Left lung (tissue), 10 donors: ENCODE data around the gene VWA5A. TPM values are rescaled to one million over a fixed set of nuclear protein-coding genes. Genes with fewer than 3 reads are reported as not detected.

Source experiments
- ATAC-seq: fragments of 200-7000 bp; cut with Tn5 transposase; one replicate; pipeline ENCODE4 v1.9.1; 2020; ENCODE audit warnings: moderate library complexity
- DNase-seq, 4 donors: peaks; one replicate each; pipeline ENCODE4 v3.0.0-alpha.2; 2013 to 2020
- H3K27ac ChIP-seq, 2 donors: fragments of 200-600 bp; sonication (generic) in 1 of 2; one replicate each; pipeline versions ENCODE4 v1.5.0 to v1.8.0; 2020 to 2021
- H3K27me3 ChIP-seq, 2 donors: fragments of 200-600 bp; sonication (generic) in 1 of 2; one replicate each; pipeline versions ENCODE4 v1.5.0 to v1.8.0; 2020 to 2021
- H3K36me3 ChIP-seq, 2 donors: fragments of 200-600 bp; sonication (generic) in 1 of 2; one replicate each; pipeline versions ENCODE4 v1.5.0 to v1.8.0; 2020 to 2021
- H3K4me1 ChIP-seq, 2 donors: fragments of 200-600 bp; one replicate each; pipeline ENCODE4 v1.8.0; 2021
- H3K4me3 ChIP-seq, 2 donors: fragments of 200-600 bp; sonication (generic) in 1 of 2; one replicate each; pipeline versions ENCODE4 v1.5.0 to v1.8.0; 2020 to 2021; ENCODE audit warnings: mild to moderate bottlenecking in 1 of 2
- H3K9me3 ChIP-seq, 2 donors: fragments of 200-600 bp; sonication (generic) in 1 of 2; one replicate each; pipeline versions ENCODE4 v1.5.0 to v1.8.0; 2020 to 2021
- intact Hi-C, 2 donors: fragments of 100-400 bp; cut with DNase I; formaldehyde crosslinking; loops; one replicate each; pipeline versions ENCODE4 v1.11.2 to v1.14.2; 2022
- polyA plus RNA-seq, 6 donors: library from polyadenylated mRNA; unstranded; fragments of 120-200 nt; gene quantifications; one replicate each; pipeline ENCODE4 v1.2.1, GENCODE V29; 2013; ENCODE audit not compliant: insufficient read length in 6 of 6
- total RNA-seq, 2 donors: library from RNA; stranded (reverse); fragmentation: NEBNext Ultra II Directional; extraction: Animal tissue kit (Norgen Biotek cat#: 25700); gene quantifications; one replicate each; pipeline ENCODE4 v1.2.1, GENCODE V29; 2021
- TF ChIP-seq, protein P1 (sequence below), 2 donors: fragments of 200-600 bp; sonication (generic) in 1 of 2; IDR thresholded peaks; one replicate each; pipeline versions ENCODE4 v1.5.0 to v1.8.0; 2021; ENCODE audit warnings: antibody characterized with exemption in 2 of 2
- donor health status: DM: no; HTN: yes; CAD: no.
- donor health status: DM: no; HTN: no; CAD: no.

VWA5A gene
- total and polyA plus RNA-seq, 8 donors: 13.7 to 43.5 (median 17.0) TPM

DNA sequence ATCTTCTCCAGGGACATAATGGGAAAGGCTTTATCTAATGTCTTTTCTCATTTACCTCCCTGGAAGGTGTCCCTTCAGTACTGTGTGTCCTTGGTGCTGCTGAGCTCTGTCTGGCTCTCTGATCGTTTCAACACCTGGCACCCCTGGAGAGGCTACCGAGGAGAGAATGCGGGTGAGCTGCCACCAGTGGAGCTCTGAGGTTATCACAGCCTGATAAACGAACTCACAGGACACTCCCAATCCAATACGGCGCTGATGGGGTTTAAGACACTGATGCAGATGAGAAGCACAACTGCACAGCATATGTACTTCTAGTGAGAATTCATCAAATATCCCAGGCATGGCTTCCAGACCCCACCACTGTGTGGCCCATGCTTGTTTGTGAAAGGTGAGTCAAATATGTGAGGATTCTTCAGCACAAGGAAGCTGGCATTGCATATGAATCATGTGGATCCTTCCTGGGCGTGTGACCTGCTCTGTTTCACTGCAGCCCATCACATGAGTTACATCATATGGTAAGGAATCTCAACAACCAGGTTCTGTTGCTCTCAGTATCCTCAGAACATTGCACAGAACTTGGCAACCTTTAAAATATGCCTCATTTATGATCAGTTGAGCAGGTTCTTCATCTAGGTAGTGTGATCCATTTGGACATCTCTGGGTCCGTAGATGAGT, 34.8 kb upstream of the VWA5A start:
- TF ChIP-seq, protein P1, sequence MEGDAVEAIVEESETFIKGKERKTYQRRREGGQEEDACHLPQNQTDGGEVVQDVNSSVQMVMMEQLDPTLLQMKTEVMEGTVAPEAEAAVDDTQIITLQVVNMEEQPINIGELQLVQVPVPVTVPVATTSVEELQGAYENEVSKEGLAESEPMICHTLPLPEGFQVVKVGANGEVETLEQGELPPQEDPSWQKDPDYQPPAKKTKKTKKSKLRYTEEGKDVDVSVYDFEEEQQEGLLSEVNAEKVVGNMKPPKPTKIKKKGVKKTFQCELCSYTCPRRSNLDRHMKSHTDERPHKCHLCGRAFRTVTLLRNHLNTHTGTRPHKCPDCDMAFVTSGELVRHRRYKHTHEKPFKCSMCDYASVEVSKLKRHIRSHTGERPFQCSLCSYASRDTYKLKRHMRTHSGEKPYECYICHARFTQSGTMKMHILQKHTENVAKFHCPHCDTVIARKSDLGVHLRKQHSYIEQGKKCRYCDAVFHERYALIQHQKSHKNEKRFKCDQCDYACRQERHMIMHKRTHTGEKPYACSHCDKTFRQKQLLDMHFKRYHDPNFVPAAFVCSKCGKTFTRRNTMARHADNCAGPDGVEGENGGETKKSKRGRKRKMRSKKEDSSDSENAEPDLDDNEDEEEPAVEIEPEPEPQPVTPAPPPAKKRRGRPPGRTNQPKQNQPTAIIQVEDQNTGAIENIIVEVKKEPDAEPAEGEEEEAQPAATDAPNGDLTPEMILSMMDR (IDR thresholded peaks at IDR 0.05): no peak
- intact Hi-C loops: no loop called here
- Histone ChIP-seq H3K36me3 (no peaks in the 10 kb centered on the region), H3K4me3 (no peak overlapping the region), H3K27ac (no peak overlapping the region), H3K4me1 (peaks cover 0 to 13% of the 10 kb centered on the region in 2 donors), H3K27me3 (peaks cover 0 to 25% of the 10 kb centered on the region in 2 donors), H3K9me3 (no peaks in the 10 kb centered on the region)
- no peak for ATAC-seq
- DNase-seq: no peak

DNA sequence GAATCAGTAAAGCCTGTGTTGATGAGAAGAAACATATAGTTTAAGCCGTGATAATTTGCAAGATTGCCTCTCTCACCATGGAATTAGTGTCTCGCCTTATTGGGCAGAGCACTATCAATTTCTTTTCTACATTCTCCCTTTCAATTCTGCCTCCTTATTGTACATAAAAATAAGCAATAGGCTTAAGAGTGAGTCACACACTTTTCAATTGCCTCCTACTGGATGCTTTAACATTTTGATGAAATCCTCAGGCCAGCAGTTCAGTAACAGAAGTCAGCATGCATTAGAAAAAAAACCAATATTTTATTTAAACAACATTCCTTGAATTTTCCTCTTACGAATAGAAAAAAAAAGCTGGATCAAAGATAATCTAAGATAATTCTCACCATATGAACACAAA, 33.8 kb upstream of the VWA5A start:
- ATAC-seq (no peak), DNase-seq (no peak)
- TF ChIP-seq, protein P1 (IDR thresholded peaks at IDR 0.05): no peak
- Histone ChIP-seq H3K27me3 (peaks cover 0 to 15% of the 10 kb centered on the region in 2 donors), H3K9me3 (no peaks in the 10 kb centered on the region), H3K4me1 (peaks cover 0 to 3% of the 10 kb centered on the region in 2 donors), H3K27ac (no peak overlapping the region), H3K36me3 (no peaks in the 10 kb centered on the region), H3K4me3 (no peak overlapping the region)
- intact Hi-C loops: no loop called here

DNA sequence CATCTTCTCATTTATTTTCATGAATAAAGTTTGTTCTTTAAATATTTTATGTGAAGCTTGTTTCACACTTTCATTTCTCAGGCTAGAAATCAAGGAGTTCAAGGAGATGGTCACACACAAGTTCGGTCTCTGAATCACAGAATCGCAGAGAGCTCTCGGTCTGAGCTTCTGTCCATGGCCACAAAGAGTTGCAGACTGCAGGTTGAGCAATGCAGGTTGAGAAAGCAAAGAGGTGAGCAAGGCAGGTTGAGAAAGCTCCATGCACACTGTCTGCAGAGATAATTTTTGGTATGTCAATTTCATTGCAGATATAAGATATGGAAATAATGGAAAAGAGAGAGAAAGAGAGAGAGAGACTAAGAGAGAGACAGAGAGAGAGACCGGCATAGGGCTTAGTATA, 32.9 kb upstream of the VWA5A start:
- Histone ChIP-seq H3K4me1 (no peaks in the 10 kb centered on the region), H3K36me3 (no peaks in the 10 kb centered on the region), H3K27ac (no peak overlapping the region), H3K27me3 (peaks cover 0 to 9% of the 10 kb centered on the region in 2 donors), H3K4me3 (no peak overlapping the region), H3K9me3 (no peaks in the 10 kb centered on the region)
- intact Hi-C loops: no loop called here
- ATAC-seq: no peak
- no peak for DNase-seq
- TF ChIP-seq, protein P1 (IDR thresholded peaks at IDR 0.05): no peak

DNA sequence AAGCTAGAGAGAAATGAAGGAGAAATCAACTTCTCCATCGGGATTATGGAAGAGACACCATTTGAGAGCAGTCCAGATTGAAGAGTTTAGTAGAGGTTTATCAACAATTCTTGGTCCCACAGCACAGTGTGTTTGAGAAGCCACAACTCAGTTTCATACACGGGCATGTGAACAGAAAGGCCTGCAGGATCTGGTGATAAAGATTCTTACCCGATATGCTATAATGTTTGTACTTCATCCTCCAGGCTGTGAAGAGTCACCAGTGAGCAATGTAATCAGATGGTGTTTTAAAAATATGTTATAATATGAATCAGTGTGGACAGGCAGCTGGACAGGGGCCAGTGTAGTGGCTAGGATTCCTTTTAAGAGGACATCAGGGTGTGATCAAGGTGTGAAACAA, 29.7 kb upstream of the VWA5A start:
- Histone ChIP-seq H3K27me3 (no peaks in the 10 kb centered on the region), H3K27ac (no peak overlapping the region), H3K4me3 (no peak overlapping the region), H3K9me3 (no peaks in the 10 kb centered on the region), H3K36me3 (no peaks in the 10 kb centered on the region), H3K4me1 (no peaks in the 10 kb centered on the region)
- no peak for DNase-seq
- TF ChIP-seq, protein P1 (IDR thresholded peaks at IDR 0.05): no peak
- intact Hi-C loops: no loop called here
- no peak for ATAC-seq

DNA sequence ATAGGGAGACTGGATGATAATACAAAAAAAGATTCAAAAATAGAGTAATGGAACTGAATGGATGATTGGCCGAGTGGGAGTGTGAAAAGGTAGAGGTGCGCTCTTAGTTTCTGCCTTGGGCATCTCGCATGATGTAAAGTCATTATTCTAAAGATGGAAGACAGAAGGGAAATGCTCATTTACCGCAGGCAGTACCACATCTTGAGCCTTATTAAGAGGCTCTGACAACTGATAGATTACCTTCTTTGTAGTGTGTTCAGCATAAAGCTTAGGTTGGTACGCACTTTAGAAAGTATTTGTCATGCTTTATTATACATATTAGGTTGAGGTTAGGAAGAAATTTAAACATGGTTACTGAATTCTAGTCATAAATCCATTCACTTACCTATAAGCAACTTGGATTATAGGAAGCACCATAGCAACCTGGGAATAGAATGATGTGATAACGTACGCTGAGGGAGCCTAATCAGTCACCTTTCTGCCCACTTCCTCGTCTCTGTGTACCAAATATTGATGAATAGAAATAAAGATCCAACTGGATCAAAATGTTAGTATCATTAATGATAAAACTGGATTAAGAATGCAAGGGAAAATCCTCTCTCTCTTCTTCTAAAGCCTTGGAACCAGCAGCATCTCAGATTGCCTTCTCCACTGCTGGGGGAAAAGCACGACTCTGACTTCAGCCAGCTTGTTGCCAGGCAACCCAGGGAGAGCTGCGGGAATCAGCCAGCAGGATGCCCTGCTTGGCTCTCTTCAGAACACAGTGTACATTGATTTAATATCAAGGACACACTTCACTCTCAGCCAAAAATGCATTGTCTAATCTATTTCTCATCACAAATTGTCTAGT, 29.0 kb upstream of the VWA5A start:
- no peaks in the 10 kb centered on the region for H3K36me3 ChIP-seq
- no peaks in the 10 kb centered on the region for H3K4me1 ChIP-seq
- H3K4me3 ChIP-seq: no peak overlapping the region
- no peaks in the 10 kb centered on the region for H3K27me3 ChIP-seq
- intact Hi-C loops: no loop called here
- DNase-seq (no peak), ATAC-seq (no peak)
- H3K9me3 ChIP-seq: no peaks in the 10 kb centered on the region
- H3K27ac ChIP-seq: no peak overlapping the region
- TF ChIP-seq, protein P1 (IDR thresholded peaks at IDR 0.05): no peak
